Kidney (tissue), 14 donors: ENCODE data around the gene RPS6KA2. TPM values are rescaled to one million over a fixed set of nuclear protein-coding genes. Genes with fewer than 3 reads are reported as not detected.

Experiments used
- DNase-seq, 5 donors: peaks; one replicate each; pipeline ENCODE4 v3.0.0-alpha.2; 2013 to 2020
- FAIRE-seq: peaks from 2 replicates; lab custom pipeline; 2012; peaks lifted over from hg19 to GRCh38; lab: Jason Lieb, UNC
- H3K27ac ChIP-seq, 2 donors: one replicate each; pipeline ENCODE4 v1.7.0; 2013; ENCODE audit warnings: low read depth in 2 of 2, low read length in 2 of 2, inconsistent platforms in 1 of 2
- H3K27me3 ChIP-seq: one replicate; pipeline ENCODE4 v1.7.1; 2013; ENCODE audit warnings: low read length, inconsistent platforms; ENCODE audit not compliant: control insufficient read depth, insufficient read depth
- H3K36me3 ChIP-seq, 3 donors: one replicate each; pipeline versions ENCODE4 v1.7.0 to v1.7.1; 2013; ENCODE audit warnings: low read length in 3 of 3, control low read depth in 1 of 3, inconsistent platforms in 1 of 3; ENCODE audit not compliant: insufficient read depth in 3 of 3, control insufficient read depth in 2 of 3
- H3K4me1 ChIP-seq, 3 donors: one replicate each; pipeline versions ENCODE4 v1.7.0 to v1.7.1; 2013; ENCODE audit warnings: low read length in 3 of 3, inconsistent platforms in 1 of 3, low read depth in 1 of 3; ENCODE audit not compliant: control insufficient read depth in 2 of 3, insufficient read depth in 2 of 3
- H3K4me3 ChIP-seq, 3 donors: one replicate each; pipeline versions ENCODE4 v1.7.0 to v1.8.1; 2013; ENCODE audit warnings: low read length in 3 of 3, control low read depth in 1 of 3, inconsistent platforms in 1 of 3
- H3K9ac ChIP-seq, 3 donors: one replicate each; pipeline versions ENCODE4 v1.7.0 to v1.7.1; 2013; ENCODE audit warnings: low read length in 3 of 3, control low read depth in 1 of 3, inconsistent platforms in 1 of 3
- H3K9me3 ChIP-seq, 3 donors: one replicate each; pipeline versions ENCODE4 v1.7.0 to v1.7.1; 2013; ENCODE audit warnings: low read length in 3 of 3, control low read depth in 1 of 3, inconsistent platforms in 1 of 3; ENCODE audit not compliant: control insufficient read depth in 2 of 3, insufficient read depth in 1 of 3
- CTCF ChIP-seq: IDR thresholded peaks from 3 replicates; pipeline ENCODE4 v1.5.1; 2012; ENCODE audit warnings: mild to moderate bottlenecking, moderate library complexity, borderline replicate concordance; ENCODE audit not compliant: insufficient read depth; ENCODE audit errors: extremely low read depth
- intact Hi-C: fragments of 100-400 bp; cut with DNase I; formaldehyde crosslinking; loops from one replicate; pipeline ENCODE4 v1.11.1; 2022
- polyA plus RNA-seq: library from polyadenylated mRNA; stranded (reverse); fragments of 350-450 nt; fragmentation: Illumina TruSeq; extraction: RNeasy Lipid Tissue Mini Kit (QIAGEN cat#74804); gene quantifications from one replicate; pipeline ENCODE4 v1.2.3, GENCODE V29; 2014; ENCODE audit warnings: low read depth, low replicate concordance; ENCODE audit not compliant: insufficient read depth
- total RNA-seq: library from RNA; stranded (reverse); fragmentation: NEBNext Ultra II Directional; extraction: Animal tissue kit (Norgen Biotek cat#: 25700); gene quantifications from one replicate; pipeline ENCODE4 v1.2.1, GENCODE V29; 2021
- donor health status: control.
- donor health status: control.
- donor health status: control.
- donor health status: control.
- donor health status: control.
- donor health status: DM: yes; HTN: yes; CAD: no.
- donor health status: Normal renal cell carcinoma (clear cell type).

The RPS6KA2 gene
- total and polyA plus RNA-seq, 2 donors from 2014 or later = 12.3 to 61.2 TPM

DNA sequence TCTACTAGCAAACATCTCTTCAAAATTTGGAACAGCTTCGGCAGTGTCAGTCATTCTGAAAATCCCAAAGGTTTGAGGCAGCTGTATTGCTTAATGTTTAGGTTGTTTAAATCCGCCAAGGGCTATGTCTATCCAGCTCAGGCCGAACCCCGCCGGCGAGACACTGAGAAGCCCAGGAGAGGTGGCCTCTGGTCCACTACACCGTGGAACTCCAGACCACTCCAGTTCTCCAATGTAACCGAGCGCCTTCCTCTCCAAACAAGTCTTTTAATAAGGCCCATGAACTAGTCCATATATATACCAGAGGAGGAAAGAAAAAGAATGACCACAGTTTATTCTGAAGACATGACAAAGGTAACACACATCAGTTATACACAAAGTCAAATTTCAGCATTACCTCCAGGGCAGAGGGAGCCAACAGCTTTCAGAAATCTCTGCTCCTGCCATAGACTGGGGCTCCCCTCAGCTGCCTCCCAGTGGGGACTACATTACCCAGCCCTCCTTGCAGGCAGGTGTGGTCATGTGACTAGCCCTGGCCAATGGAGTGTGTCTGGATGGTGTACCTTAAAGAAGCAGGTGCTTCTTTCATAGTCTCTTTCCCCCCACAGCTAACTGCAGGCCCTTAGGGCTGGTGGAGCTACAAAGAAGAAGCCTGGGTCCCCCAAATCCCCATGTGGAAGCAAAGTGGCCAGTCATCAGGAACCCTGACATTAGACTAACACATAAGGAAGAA, 40.5 kb downstream of the RPS6KA2 start, which contains the start of gene RAMACL:
TSS of gene RAMACL (minus strand) at position 255 of the 733 bp plus-strand sequence. CDS start at position 54, 201 bp downstream.
- no peaks in the 10 kb centered on the region for H3K9me3 ChIP-seq
- H3K9ac ChIP-seq = no peak within 1 kb of the TSS
- TF ChIP-seq CTCF = no peak
- intact Hi-C loops = no loop called here
- FAIRE-seq (no peak), DNase-seq (peak in 1 of 5 donors; percentile 39)
- no peaks in the 10 kb centered on the region for H3K27me3 ChIP-seq
- no peak within 1 kb of the TSS for H3K27ac ChIP-seq
- no peaks in the 10 kb centered on the region for H3K36me3 ChIP-seq
- peaks cover 0 to 13% (median 9%) of the 10 kb centered on the region in 3 donors for H3K4me1 ChIP-seq
- H3K4me3 ChIP-seq = no peak within 1 kb of the TSS

- DNase-seq = no peak
- intact Hi-C loops = no loop called here
- peaks cover 0 to 9% (median 8%) of the 10 kb centered on the region in 3 donors for H3K4me1 ChIP-seq
- H3K9me3 ChIP-seq = no peaks in the 10 kb centered on the region
- H3K9ac ChIP-seq = no peak overlapping the region
- H3K4me3 ChIP-seq = no peak overlapping the region
- H3K27me3 ChIP-seq = no peaks in the 10 kb centered on the region
- H3K36me3 ChIP-seq = no peaks in the 10 kb centered on the region
- no peak for FAIRE-seq
- H3K27ac ChIP-seq = no peak overlapping the region
- TF ChIP-seq CTCF = no peak
Measured at GRCh38 chr6:166584853-166585429, 42.1 kb downstream of the RPS6KA2 start.

GRCh38 chr6:166584155-166584554, 42.9 kb downstream of the RPS6KA2 start:
- Histone ChIP-seq H3K36me3 (no peaks in the 10 kb centered on the region), H3K4me3 (no peak overlapping the region), H3K9me3 (no peaks in the 10 kb centered on the region), H3K27ac (no peak overlapping the region), H3K9ac (no peak overlapping the region), H3K4me1 (peaks cover 2 to 5% (median 2%) of the 10 kb centered on the region in 3 donors), H3K27me3 (no peaks in the 10 kb centered on the region)
- FAIRE-seq = no peak
- DNase-seq = no peak
- intact Hi-C loops = no loop called here
- TF ChIP-seq CTCF = no peak
